ENCODE data around the gene SLX4.

Gene SLX4

DNA sequence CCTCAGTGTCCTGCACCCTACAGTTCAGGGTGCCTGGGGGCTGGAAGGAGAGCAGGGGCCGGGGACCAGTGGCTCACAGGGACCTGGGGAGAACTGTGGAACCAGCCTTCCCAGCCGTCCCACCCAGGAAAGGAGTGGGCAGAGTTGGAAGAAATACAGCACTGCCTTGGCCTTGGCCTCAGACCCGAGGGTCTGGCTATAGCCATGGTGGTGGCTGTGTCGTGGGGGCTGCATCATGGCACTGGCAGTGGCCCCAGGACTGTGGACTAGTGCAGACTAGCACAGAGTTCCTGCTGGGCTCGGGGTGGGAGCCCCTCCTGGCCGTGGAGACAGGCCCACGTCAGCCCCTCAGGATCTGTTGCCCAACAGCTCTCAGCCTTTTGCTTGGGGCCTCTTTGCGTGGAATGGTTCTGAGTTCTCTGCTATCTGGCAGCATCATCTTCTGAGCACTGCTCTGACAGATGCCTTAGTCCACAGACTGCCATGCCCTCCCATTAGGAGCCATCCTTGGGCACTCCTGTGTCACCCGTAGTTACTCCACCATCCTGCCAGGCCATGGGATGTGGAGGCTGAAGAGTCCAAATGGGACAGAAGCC, 30.5 kb upstream of the SLX4 start:
- Histone ChIP-seq H3K4me3 (ENCODE audit: low read depth, low read length) (no peak overlapping the region), H3K27ac (no peak overlapping the region), H3K36me3 (replicated peaks) (no peaks in the 10 kb centered on the region), H3K27me3 (replicated peaks) (no peaks in the 10 kb centered on the region)
- no peak for DNase-seq
- TF ChIP-seq, protein P1, sequence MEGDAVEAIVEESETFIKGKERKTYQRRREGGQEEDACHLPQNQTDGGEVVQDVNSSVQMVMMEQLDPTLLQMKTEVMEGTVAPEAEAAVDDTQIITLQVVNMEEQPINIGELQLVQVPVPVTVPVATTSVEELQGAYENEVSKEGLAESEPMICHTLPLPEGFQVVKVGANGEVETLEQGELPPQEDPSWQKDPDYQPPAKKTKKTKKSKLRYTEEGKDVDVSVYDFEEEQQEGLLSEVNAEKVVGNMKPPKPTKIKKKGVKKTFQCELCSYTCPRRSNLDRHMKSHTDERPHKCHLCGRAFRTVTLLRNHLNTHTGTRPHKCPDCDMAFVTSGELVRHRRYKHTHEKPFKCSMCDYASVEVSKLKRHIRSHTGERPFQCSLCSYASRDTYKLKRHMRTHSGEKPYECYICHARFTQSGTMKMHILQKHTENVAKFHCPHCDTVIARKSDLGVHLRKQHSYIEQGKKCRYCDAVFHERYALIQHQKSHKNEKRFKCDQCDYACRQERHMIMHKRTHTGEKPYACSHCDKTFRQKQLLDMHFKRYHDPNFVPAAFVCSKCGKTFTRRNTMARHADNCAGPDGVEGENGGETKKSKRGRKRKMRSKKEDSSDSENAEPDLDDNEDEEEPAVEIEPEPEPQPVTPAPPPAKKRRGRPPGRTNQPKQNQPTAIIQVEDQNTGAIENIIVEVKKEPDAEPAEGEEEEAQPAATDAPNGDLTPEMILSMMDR (IDR thresholded peaks at IDR 0.05; ENCODE audit: low read depth, low read length, missing control alignments): no peak
- in situ Hi-C loops (cut with HindIII; ENCODE audit: low pct_ligation_motif_present, low sequenced_read_pairs): no loop called here

DNA sequence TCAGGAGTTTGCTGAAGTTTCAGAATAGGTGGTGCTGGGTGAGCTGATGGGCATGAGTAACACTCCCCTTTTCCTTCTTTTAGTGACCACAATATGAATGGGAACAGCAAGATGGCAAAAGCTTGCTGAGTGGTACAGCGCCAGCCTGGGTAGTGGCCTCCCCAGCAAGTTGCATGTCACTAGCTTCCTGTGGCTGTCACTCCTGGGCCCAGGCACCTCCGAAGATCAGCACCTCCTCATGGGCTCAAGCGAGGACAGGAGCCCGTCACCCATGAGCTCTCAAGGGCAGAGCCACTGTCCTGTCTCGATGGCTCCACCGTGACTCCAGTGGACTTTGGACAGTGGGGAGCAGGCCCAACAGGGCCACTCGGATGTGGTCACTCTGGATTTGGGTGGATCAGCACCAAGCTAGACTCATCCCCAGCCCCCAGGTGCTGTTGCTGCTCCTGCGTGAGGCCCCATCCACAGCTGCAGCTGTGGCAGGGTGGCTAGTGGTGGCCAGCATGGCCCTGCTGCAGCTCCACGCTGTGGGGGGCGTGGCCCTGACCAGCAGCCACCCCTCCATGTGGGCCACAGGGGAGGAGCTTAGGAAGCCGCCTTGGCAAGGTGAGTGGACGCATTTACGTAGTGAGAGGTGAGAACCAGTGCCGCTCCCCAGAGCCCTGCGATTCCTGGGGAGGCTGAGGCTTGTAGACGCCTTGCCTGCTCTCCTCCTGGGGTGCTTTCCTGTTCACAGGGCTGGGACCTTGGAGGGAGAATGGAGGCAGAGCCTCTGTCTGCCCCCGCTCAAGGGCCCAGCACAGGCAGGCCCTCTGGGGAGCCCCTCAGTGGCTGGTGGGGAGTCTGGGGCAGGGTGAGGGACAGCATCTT, 29.5 kb upstream of the SLX4 start:
- in situ Hi-C loops (cut with HindIII; ENCODE audit: low pct_ligation_motif_present, low sequenced_read_pairs): no loop called here
- TF ChIP-seq, protein P1 (IDR thresholded peaks at IDR 0.05; ENCODE audit: low read depth, low read length, missing control alignments): no peak
- no peaks in the 10 kb centered on the region for H3K27me3 ChIP-seq (replicated peaks)
- no peak for DNase-seq
- no peaks in the 10 kb centered on the region for H3K36me3 ChIP-seq (replicated peaks)
- H3K4me3 ChIP-seq (ENCODE audit: low read depth, low read length): no peak overlapping the region
- no peak overlapping the region for H3K27ac ChIP-seq

DNA sequence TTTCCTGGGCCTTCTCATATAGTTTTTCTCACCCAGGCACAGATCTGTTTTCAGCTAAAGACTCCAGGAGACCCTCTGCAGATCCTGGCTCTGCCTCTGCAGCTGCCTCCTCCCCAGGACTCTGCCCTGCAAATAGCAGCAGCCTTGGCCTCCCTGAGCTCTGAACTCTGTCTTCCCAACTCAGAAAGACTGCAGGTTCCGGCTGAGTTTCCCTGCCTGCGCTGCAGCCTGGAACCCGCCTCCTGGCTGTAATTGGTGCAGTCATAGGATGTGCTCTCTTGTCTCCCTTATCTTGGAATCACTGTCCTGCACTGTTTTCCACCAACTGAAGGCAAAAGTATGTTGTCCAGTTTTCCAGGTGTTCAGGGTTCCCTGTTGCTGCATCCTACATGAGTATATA, 28.8 kb upstream of the SLX4 start:
- in situ Hi-C loops (cut with HindIII; ENCODE audit: low pct_ligation_motif_present, low sequenced_read_pairs): no loop called here
- H3K36me3 ChIP-seq (replicated peaks): no peaks in the 10 kb centered on the region

DNA sequence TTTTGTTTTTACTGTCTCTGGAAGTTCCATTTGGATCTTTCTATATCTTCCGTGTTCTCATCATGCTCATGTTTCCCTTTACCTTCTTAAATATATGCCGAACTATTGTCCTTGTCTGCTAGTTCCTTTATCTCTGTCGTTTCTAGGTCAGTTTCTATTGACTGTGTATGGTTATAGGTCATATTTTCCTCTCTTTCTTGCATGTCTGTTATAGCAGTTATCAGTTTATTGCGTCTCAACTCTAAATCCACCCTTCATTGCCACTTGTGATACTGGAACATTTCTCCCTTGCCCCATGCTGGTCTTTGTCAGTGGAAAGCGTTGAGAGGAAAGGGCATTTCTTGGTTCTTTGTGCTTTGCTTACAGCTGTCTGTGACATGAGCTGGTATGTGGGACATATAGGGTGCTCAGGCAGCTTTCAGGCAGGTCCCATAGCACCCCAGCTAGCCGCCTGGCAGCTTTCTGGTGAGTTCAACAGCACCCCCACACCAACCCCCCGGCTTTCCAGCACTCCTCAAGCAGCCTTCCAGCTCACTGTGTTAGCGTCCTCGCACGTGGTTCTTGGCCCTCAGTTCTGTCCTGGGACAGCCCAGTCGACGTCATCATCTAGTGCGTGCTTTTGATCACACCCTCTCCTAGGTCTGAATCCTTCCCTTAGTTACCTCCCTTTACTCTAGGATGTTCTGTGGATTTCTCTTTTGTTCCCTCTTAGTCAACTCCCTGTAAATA, 27.7 kb upstream of the SLX4 start:
- in situ Hi-C loops (cut with HindIII; ENCODE audit: low pct_ligation_motif_present, low sequenced_read_pairs): no loop called here
- no peaks in the 10 kb centered on the region for H3K27me3 ChIP-seq (replicated peaks)
- TF ChIP-seq, protein P1 (IDR thresholded peaks at IDR 0.05; ENCODE audit: low read depth, low read length, missing control alignments): no peak
- H3K4me3 ChIP-seq (ENCODE audit: low read depth, low read length): no peak overlapping the region
- no peak overlapping the region for H3K27ac ChIP-seq
- no peak for DNase-seq
- no peaks in the 10 kb centered on the region for H3K36me3 ChIP-seq (replicated peaks)

More for the DNA sequence above, 28.8 kb upstream of the SLX4 start:
- Histone ChIP-seq H3K27me3 (replicated peaks) (no peaks in the 10 kb centered on the region), H3K27ac (no peak overlapping the region), H3K4me3 (ENCODE audit: low read depth, low read length) (no peak overlapping the region)
- DNase-seq: no peak
- TF ChIP-seq, protein P1 (IDR thresholded peaks at IDR 0.05; ENCODE audit: low read depth, low read length, missing control alignments): no peak

DNA sequence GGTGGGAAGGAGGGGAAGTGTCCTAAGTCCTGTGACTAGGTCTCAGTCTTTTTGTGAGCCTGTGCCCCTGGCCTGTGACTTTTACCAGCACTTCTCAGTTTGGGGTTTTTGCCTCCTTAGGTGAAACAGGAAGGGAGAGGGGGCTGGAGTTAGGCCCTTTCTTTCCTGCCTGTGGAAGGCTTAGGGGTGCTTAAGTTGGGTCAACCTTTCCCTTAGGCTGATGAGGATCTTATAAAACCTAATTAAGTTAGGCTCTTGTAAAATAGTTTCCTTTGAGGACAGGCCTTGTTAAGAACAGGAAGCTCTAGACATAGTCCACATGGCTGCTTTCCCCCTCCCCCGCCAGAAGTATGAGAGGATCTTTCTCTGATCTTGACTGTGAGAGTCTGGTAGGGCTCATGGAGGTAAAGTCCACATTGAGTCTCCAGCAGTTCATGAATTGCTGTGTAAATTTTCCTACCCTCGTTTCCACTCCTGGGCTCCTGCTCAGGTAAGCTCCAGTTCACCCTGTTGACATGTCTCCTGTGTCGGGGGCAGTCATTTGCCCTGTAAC, 26.0 kb upstream of the SLX4 start:
- no peak overlapping the region for H3K4me3 ChIP-seq (ENCODE audit: low read depth, low read length)
- TF ChIP-seq, protein P1 (IDR thresholded peaks at IDR 0.05; ENCODE audit: low read depth, low read length, missing control alignments): no peak
- no peak for DNase-seq
- in situ Hi-C loops (cut with HindIII; ENCODE audit: low pct_ligation_motif_present, low sequenced_read_pairs): no loop called here
- no peaks in the 10 kb centered on the region for H3K27me3 ChIP-seq (replicated peaks)
- H3K36me3 ChIP-seq (replicated peaks): no peaks in the 10 kb centered on the region
- no peak overlapping the region for H3K27ac ChIP-seq
